Epithelial cell of proximal tubule (primary cell): ENCODE data around the gene YARS1. TPM values are rescaled to one million over a fixed set of nuclear protein-coding genes. Genes with fewer than 3 reads are reported as not detected.

ENCODE experiments used
- DNase-seq: peaks from one replicate; pipeline ENCODE4 v3.0.0-alpha.2; 2011; ENCODE audit warnings: low read depth
- H3K4me3 ChIP-seq: 2 replicates; pipeline ENCODE4 v1.5.1; 2011; ENCODE audit warnings: low read depth, mild to moderate bottlenecking, low read length
- CTCF ChIP-seq: conservative IDR thresholded peaks from 2 replicates; pipeline ENCODE4 v1.5.1; 2012; ENCODE audit warnings: low read depth, mild to moderate bottlenecking, low read length
- total RNA-seq: library from RNA; depleted of rRNA; stranded (reverse); fragments of >200 nt; gene quantifications from 2 replicates; pipeline ENCODE4 v1.2.3, GENCODE V29; 2015

Gene YARS1
- total RNA-seq, 1 donor from 2014 or later, result 90.9 TPM

- no peak for TF ChIP-seq CTCF
- no peak overlapping the region for H3K4me3 ChIP-seq
- DNase-seq, result no peak
Observed at GRCh38 chr1:32771561-32772280, 45.4 kb downstream of the YARS1 start.

- TF ChIP-seq CTCF, result no peak
- no peak for DNase-seq
- H3K4me3 ChIP-seq, result no peak overlapping the region
Observed at GRCh38 chr1:32770741-32771548, 46.2 kb downstream of the YARS1 start.

GRCh38 chr1:32770221-32770731, 46.9 kb downstream of the YARS1 start:
- no peak for DNase-seq
- TF ChIP-seq CTCF, result no peak
- no peak overlapping the region for H3K4me3 ChIP-seq

- no peak for DNase-seq
- no peak overlapping the region for H3K4me3 ChIP-seq
- TF ChIP-seq CTCF, result no peak
Observed at GRCh38 chr1:32769524-32770220, 47.5 kb downstream of the YARS1 start.

- DNase-seq, result no peak
- no peak overlapping the region for H3K4me3 ChIP-seq
- no peak for TF ChIP-seq CTCF
Observed at GRCh38 chr1:32768110-32768850, 48.9 kb downstream of the YARS1 start.

- no peak for DNase-seq
- no peak for TF ChIP-seq CTCF
- no peak overlapping the region for H3K4me3 ChIP-seq
Observed at GRCh38 chr1:32767641-32768040, 49.5 kb downstream of the YARS1 start.
